ENCODE data around the gene TXLNB. TPM values are rescaled to one million over a fixed set of nuclear protein-coding genes. Genes with fewer than 3 reads are reported as not detected.

TXLNB gene
- 1 to 10 TPM in 3 of 4 donors, under 1 TPM in 1; 0.26 to 2.5 (median 1.9) TPM for total RNA-seq

DNA sequence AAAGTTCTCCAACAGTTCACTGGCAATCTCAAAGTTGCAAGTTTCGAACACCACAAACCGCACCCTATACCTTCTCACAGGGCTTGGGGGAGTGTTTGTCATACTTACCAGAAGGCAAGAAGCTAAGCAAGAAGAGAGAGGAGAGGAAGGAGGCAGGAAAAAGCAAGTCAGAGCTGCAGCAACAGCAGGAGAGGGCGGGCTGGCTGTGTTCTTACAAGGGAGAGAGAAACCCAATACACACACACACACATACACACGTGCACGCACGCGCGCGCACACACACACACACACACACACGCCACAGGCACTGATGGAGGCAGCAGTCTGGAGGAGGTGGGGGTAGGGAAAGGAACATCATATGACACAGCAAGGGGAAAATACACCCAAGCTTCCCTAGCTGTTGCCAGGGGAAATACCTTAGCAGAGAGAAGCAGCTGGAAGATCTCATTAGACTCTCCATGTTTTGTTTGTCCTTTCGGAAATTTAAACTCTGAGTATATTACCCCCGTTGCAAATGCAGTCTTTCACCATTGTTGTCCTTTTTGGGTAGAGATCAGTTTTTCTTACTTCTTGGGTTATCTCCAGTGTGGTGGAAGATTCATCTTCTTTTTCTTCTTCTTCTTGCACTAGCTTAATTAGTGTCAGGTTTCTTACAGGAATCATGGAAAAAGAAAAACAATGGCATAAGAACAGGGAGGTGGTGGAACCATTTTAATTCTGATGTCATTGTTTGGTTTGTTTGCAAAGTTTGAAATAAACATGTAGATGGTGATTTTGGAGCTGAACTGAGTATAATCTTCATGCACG lies at the start of gene TXLNB:
TSS of gene TXLNB (minus strand) at position 186 of the 807 bp plus-strand sequence. CDS start 3,099 bp downstream, outside the sequence.
- Histone ChIP-seq H3K4me1 (peaks cover 0 to 5% of the 10 kb centered on the region in 2 donors), H3K9me3 (no peaks in the 10 kb centered on the region), H3K4me3 (peak within 1 kb of the TSS in 1 of 2 donors; percentile 30), H3K36me3 (no peaks in the 10 kb centered on the region), H3K27ac (peak within 1 kb of the TSS; percentile 80 to 90), H3K27me3 (no peaks in the 10 kb centered on the region)
- DNase-seq, result peak; percentile 81
- no peak for TF ChIP-seq POLR2A (IDR thresholded peaks at IDR 0.05)
- TF ChIP-seq, protein P1, sequence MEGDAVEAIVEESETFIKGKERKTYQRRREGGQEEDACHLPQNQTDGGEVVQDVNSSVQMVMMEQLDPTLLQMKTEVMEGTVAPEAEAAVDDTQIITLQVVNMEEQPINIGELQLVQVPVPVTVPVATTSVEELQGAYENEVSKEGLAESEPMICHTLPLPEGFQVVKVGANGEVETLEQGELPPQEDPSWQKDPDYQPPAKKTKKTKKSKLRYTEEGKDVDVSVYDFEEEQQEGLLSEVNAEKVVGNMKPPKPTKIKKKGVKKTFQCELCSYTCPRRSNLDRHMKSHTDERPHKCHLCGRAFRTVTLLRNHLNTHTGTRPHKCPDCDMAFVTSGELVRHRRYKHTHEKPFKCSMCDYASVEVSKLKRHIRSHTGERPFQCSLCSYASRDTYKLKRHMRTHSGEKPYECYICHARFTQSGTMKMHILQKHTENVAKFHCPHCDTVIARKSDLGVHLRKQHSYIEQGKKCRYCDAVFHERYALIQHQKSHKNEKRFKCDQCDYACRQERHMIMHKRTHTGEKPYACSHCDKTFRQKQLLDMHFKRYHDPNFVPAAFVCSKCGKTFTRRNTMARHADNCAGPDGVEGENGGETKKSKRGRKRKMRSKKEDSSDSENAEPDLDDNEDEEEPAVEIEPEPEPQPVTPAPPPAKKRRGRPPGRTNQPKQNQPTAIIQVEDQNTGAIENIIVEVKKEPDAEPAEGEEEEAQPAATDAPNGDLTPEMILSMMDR (IDR thresholded peaks at IDR 0.05), result peak in 1 of 4 experiments; percentile 10
- intact Hi-C loops (cut with DNase I; ENCODE audit: low total_unique reads), result no loop called here

DNA sequence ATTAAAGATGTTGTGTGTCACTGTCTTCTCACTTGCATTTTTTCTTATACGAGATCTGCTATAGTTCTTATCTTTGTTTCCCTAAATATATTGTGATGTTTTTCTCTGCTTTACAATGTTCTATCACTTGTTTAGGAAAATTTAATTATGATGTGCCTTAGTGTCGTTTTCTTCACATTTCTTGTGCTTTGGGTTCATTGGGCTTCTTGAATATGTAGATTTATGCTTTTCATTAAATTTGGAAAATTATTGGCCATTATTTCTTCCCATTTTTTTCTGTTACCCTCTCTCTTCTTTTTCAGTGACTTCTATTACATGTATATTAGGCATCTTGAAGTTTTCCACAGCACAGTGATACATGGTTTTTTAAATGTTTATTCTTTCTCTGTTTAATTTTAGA lies 49.3 kb upstream of the TXLNB start:
- intact Hi-C loops (cut with DNase I; ENCODE audit: low total_unique reads), result no loop called here
- no peaks in the 10 kb centered on the region for H3K36me3 ChIP-seq
- no peaks in the 10 kb centered on the region for H3K27me3 ChIP-seq
- no peak overlapping the region for H3K27ac ChIP-seq
- no peak for TF ChIP-seq POLR2A (IDR thresholded peaks at IDR 0.05)
- TF ChIP-seq, protein P1 (IDR thresholded peaks at IDR 0.05), result no peak
- H3K4me3 ChIP-seq, result no peak overlapping the region
- no peaks in the 10 kb centered on the region for H3K9me3 ChIP-seq
- DNase-seq, result no peak
- no peaks in the 10 kb centered on the region for H3K4me1 ChIP-seq

DNA sequence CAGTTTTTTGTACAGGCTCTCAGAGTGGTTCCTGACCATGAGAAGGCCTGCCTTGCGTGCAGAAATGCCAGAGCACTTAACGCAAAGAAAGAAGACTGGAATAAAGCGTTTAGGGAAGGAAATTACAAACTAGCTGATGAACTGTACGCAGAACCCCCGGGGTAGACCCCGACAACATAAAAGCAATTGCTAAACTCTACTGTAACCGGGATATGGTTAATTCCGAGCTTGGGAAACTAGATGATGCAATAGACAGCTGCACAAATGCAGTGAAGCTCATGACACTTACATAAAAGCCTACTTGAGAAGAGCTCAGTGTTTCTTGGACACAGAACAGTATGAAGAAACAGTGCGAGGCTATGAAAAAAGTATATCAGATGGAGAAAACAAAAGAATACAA lies 47.0 kb upstream of the TXLNB start:
- Histone ChIP-seq H3K9me3 (no peaks in the 10 kb centered on the region), H3K27me3 (no peaks in the 10 kb centered on the region), H3K27ac (no peak overlapping the region), H3K4me1 (no peaks in the 10 kb centered on the region), H3K4me3 (no peak overlapping the region), H3K36me3 (no peaks in the 10 kb centered on the region)
- intact Hi-C loops (cut with DNase I; ENCODE audit: low total_unique reads), result no loop called here
- DNase-seq, result peak in 1 of 2 donors; percentile 29
- no peak for TF ChIP-seq POLR2A (IDR thresholded peaks at IDR 0.05)
- TF ChIP-seq, protein P1 (IDR thresholded peaks at IDR 0.05), result no peak

DNA sequence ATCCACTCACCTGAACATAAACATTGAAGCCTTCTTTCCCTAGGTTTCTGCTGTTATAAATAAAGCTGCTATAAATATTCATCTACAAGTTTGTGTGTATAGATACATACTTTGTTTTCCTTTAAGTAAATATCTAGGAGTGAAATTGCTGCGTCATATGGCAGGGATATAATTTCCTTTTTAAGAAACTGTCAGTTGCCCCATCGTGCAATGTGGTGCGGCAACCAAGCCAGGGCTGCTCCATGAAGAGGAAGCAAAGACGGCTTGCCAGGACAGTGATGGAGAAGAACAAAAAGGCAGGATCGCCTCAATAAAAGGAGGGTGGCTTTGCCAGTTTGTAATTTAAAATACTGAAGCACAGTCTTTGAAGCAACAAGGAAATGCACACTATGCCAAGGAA lies 46.0 kb upstream of the TXLNB start:
- Histone ChIP-seq H3K4me3 (no peak overlapping the region), H3K36me3 (no peaks in the 10 kb centered on the region), H3K27ac (no peak overlapping the region), H3K27me3 (no peaks in the 10 kb centered on the region), H3K9me3 (no peaks in the 10 kb centered on the region), H3K4me1 (no peaks in the 10 kb centered on the region)
- intact Hi-C loops (cut with DNase I; ENCODE audit: low total_unique reads), result no loop called here
- no peak for DNase-seq
- TF ChIP-seq, protein P1 (IDR thresholded peaks at IDR 0.05), result no peak
- TF ChIP-seq POLR2A (IDR thresholded peaks at IDR 0.05), result no peak

DNA sequence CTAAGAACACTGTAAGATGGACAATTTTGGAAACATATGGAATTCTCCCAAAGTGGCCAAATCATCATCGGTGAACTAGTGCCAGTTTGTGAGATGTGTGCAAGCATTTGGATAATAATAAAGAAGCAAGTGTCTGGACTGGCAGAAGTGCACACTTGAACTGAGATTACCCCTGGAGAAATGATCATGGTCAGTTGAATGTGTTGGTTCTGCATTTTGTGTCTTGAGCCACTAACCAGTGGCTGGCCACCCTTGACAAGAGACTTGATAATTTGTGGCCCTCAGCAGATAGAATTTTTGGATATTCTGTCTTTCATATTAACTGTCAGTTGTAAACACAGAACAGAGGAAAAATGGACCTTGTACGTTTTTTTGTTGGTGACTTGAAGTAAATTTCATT lies 45.2 kb upstream of the TXLNB start:
- intact Hi-C loops (cut with DNase I; ENCODE audit: low total_unique reads), result no loop called here
- Histone ChIP-seq H3K4me1 (no peaks in the 10 kb centered on the region), H3K27me3 (no peaks in the 10 kb centered on the region), H3K4me3 (no peak overlapping the region), H3K9me3 (no peaks in the 10 kb centered on the region), H3K27ac (no peak overlapping the region), H3K36me3 (no peaks in the 10 kb centered on the region)
- TF ChIP-seq, protein P1 (IDR thresholded peaks at IDR 0.05), result no peak
- TF ChIP-seq POLR2A (IDR thresholded peaks at IDR 0.05), result no peak
- no peak for DNase-seq
